ENCODE data around the gene NCOA3.
"Not testable (repeated sequence)": the region's sequence is repeated elsewhere in the genome, so short reads cannot be mapped to it uniquely, and the experiment has no call there.

Gene NCOA3

DNA sequence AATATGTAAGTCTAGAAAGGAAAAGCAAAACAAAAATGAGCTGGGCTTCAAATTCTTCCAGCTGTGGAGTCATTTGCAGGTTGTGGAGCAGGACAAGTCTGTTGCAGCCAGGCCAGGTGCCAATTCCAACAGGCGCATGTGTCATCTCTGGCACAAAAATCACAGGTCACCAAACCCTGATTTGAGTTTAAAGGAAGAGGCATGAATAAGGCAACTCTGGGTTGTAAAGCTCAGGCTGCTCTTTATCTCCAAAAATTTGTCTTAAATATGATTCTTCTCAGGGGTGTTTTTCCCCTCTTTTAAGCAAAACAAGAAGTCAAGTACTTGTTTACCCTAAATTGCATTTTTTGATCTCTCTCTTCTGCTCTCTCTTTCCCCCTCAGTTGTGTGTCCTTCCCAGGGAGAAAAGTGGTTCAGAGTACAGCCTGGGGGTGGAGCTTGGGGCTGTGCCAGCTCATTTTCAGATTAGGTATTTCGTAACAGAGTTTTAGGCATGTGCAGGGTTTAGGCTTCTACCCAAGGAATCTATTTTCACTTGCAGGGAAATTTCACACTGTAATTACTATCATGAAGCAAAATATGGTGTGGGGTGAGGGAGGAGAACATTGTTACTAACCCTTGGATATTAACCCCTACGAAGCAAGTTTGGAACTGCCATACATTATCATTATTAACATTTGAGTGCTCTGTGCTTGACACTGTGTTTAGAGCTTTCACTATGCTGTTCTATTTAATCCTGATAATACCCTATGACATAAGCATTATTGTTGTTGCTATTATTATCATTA lies 8.3 kb upstream of the NCOA3 start:
- 77% methylated on average over 2 of the region's 3 CpGs for WGBS
- no peak overlapping the region for H3K27ac ChIP-seq (ENCODE audit: low read depth, low read length)
- H3K27me3 ChIP-seq (ENCODE audit: insufficient read depth, low read length), result no peaks in the 10 kb centered on the region
- H3K4me3 ChIP-seq (ENCODE audit: low read length), result no peak overlapping the region
- H3K9me3 ChIP-seq (ENCODE audit: insufficient read depth, low read depth, low read length), result no peaks in the 10 kb centered on the region
- H3K36me3 ChIP-seq (ENCODE audit: insufficient read depth, low read length), result no peaks in the 10 kb centered on the region
- no peak overlapping the region for H3K9ac ChIP-seq (ENCODE audit: low read depth, low read length)
- peaks cover 9% of the 10 kb centered on the region for H3K4me1 ChIP-seq (ENCODE audit: insufficient read depth, low read length)

DNA sequence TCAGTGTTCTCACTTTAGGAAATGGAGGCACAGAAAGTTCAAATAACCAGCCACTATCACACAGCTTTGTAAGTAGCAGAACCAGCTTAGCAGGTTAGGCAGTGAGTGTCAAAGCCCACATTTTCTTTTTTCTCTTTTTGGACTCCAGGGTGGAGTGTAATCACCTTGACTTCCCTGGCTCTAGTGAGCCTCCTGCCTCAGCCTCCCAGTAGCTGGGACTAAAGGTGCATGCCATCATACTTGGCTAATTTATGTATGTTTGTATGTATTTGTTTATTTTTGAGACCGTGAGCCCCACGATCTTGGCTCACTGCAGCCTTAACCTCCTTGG lies 7.8 kb upstream of the NCOA3 start:
- no peaks in the 10 kb centered on the region for H3K9me3 ChIP-seq (ENCODE audit: insufficient read depth, low read depth, low read length)
- no peak overlapping the region for H3K27ac ChIP-seq (ENCODE audit: low read depth, low read length)
- H3K4me3 ChIP-seq (ENCODE audit: low read length), result no peak overlapping the region
- H3K9ac ChIP-seq (ENCODE audit: low read depth, low read length), result no peak overlapping the region
- WGBS, result 92% methylated on average over 2 of the region's 2 CpGs
- peaks cover 9% of the 10 kb centered on the region for H3K4me1 ChIP-seq (ENCODE audit: insufficient read depth, low read length)
- no peaks in the 10 kb centered on the region for H3K27me3 ChIP-seq (ENCODE audit: insufficient read depth, low read length)
- H3K36me3 ChIP-seq (ENCODE audit: insufficient read depth, low read length), result no peaks in the 10 kb centered on the region

DNA sequence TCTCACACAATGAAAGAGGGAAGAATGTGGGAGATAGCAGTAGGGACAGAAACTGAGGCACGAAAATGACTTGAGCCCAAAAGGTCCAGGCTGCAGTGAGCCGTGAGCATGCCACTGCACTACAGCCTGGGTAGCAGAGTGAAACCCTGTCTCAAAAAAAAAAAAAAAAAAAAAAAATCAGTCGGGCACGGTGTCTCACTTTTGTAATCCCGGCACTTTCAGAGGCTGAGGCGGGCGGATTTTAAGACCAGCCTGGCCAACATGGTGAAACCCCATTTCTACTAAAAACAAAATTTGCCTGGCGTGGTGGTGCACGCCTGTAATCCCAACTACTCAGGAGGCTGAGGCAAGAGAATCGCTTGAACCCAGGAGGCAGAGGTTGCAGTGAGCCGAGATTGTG lies 7.1 kb upstream of the NCOA3 start:
- not testable (repeated sequence) for H3K9ac ChIP-seq (ENCODE audit: low read depth, low read length); H3K4me1 ChIP-seq (ENCODE audit: insufficient read depth, low read length); H3K36me3 ChIP-seq (ENCODE audit: insufficient read depth, low read length); H3K27me3 ChIP-seq (ENCODE audit: insufficient read depth, low read length); H3K9me3 ChIP-seq (ENCODE audit: insufficient read depth, low read depth, low read length); H3K4me3 ChIP-seq (ENCODE audit: low read length); H3K27ac ChIP-seq (ENCODE audit: low read depth, low read length)
- 93% methylated on average over 11 of the region's 11 CpGs for WGBS

DNA sequence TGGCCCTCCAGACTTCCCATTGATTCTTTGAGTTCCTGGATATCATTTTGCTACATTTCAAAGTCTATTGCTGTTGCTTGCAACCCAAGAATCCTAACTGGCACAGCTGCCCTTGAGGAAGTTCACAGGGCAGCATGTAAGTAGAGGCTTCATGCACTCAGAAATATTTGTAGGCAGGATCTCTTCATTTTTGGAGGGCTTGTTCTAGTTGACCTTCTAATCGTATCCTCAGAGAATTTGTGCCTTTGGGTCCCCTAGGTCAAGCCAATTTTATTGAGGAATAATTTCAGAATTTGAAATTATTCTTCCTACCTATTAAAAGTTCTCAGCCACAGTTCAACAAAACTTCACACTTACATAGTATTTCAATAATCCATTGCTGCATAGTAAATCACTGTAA lies 5.6 kb upstream of the NCOA3 start:
- Histone ChIP-seq H3K4me3 (ENCODE audit: low read length) (no peak overlapping the region), H3K9me3 (ENCODE audit: insufficient read depth, low read depth, low read length) (no peaks in the 10 kb centered on the region), H3K27me3 (ENCODE audit: insufficient read depth, low read length) (no peaks in the 10 kb centered on the region), H3K4me1 (ENCODE audit: insufficient read depth, low read length) (peaks cover 14% of the 10 kb centered on the region), H3K9ac (ENCODE audit: low read depth, low read length) (no peak overlapping the region), H3K27ac (ENCODE audit: low read depth, low read length) (no peak overlapping the region), H3K36me3 (ENCODE audit: insufficient read depth, low read length) (no peaks in the 10 kb centered on the region)
- 100% methylated on average over 1 of the region's 1 CpG for WGBS

DNA sequence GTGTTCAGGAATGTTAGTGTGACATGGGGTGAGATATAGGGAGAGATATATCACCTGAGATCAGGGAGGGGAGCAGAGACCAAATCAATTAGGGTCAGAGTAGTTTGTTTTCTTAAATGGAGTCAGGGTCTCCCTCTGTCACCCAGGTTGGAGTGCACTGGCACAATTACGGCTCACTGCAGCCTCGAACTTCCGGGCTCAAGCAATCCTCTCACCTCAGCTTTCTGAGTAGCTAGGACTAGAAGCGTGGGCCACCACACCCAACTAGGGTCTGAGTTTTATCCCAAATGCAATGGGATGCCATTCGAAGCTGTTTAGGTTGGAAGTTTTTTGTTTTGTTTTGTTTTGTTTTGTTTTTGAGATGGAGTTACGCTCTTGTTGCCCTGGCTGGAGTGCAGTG lies 3.1 kb upstream of the NCOA3 start:
- H3K4me1 ChIP-seq (ENCODE audit: insufficient read depth, low read length), result peaks cover 18% of the 10 kb centered on the region
- H3K4me3 ChIP-seq (ENCODE audit: low read length), result no peak overlapping the region
- H3K27ac ChIP-seq (ENCODE audit: low read depth, low read length), result no peak overlapping the region
- no peaks in the 10 kb centered on the region for H3K27me3 ChIP-seq (ENCODE audit: insufficient read depth, low read length)
- no peak overlapping the region for H3K9ac ChIP-seq (ENCODE audit: low read depth, low read length)
- no peaks in the 10 kb centered on the region for H3K9me3 ChIP-seq (ENCODE audit: insufficient read depth, low read depth, low read length)
- 95% methylated on average over 6 of the region's 6 CpGs for WGBS
- H3K36me3 ChIP-seq (ENCODE audit: insufficient read depth, low read length), result no peaks in the 10 kb centered on the region

DNA sequence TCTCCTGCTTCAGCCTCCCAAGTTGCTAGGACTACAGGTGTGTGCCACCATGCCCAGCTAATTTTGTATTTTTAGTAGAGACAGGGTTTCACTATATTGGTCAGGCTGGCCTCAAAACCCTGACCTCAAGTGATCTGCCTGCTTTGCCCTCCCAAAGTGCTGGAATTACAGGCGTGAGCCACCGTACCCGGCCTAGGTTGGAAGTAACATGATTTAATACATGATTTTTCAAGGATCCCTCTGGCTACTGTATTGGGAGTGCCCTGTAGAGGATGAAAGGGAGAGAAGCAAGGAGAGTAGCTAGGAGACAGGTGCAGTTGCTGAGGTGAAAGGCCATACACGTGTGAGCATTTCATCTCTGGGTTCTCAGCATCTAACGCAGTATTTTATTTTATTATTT lies 2.6 kb upstream of the NCOA3 start:
- no peak overlapping the region for H3K27ac ChIP-seq (ENCODE audit: low read depth, low read length)
- whole genome bisulfite sequencing, result 92% methylated on average over 3 of the region's 5 CpGs
- no peak overlapping the region for H3K9ac ChIP-seq (ENCODE audit: low read depth, low read length)
- no peaks in the 10 kb centered on the region for H3K27me3 ChIP-seq (ENCODE audit: insufficient read depth, low read length)
- no peaks in the 10 kb centered on the region for H3K36me3 ChIP-seq (ENCODE audit: insufficient read depth, low read length)
- H3K4me3 ChIP-seq (ENCODE audit: low read length), result no peak overlapping the region
- peaks cover 20% of the 10 kb centered on the region for H3K4me1 ChIP-seq (ENCODE audit: insufficient read depth, low read length)
- no peaks in the 10 kb centered on the region for H3K9me3 ChIP-seq (ENCODE audit: insufficient read depth, low read depth, low read length)

DNA sequence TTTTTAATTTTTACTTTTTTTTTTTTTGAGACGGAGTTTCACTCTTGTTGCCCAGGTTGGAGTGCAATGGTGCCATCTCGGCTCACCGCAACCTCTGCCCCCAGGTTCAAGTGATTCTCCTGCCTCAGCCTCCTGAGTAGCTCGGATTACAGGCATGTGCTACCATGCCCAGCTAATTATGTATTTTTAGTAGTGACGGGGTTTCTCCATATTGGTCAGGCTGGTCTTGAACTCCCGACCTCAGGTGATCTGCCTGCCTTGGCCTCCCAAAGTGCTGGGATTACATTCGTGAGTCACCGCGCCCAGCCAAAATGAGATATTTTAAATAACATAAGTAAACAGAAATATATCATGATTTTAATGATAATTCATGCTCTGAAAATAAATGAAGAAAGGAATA lies 1.6 kb upstream of the NCOA3 start:
- H3K27ac ChIP-seq (ENCODE audit: low read depth, low read length); H3K36me3 ChIP-seq (ENCODE audit: insufficient read depth, low read length); H3K9me3 ChIP-seq (ENCODE audit: insufficient read depth, low read depth, low read length); H3K9ac ChIP-seq (ENCODE audit: low read depth, low read length); H3K27me3 ChIP-seq (ENCODE audit: insufficient read depth, low read length); H3K4me3 ChIP-seq (ENCODE audit: low read length): not testable (repeated sequence)
- peaks cover 23% of the 10 kb centered on the region for H3K4me1 ChIP-seq (ENCODE audit: insufficient read depth, low read length)
- WGBS, result 96% methylated on average over 6 of the region's 9 CpGs

DNA sequence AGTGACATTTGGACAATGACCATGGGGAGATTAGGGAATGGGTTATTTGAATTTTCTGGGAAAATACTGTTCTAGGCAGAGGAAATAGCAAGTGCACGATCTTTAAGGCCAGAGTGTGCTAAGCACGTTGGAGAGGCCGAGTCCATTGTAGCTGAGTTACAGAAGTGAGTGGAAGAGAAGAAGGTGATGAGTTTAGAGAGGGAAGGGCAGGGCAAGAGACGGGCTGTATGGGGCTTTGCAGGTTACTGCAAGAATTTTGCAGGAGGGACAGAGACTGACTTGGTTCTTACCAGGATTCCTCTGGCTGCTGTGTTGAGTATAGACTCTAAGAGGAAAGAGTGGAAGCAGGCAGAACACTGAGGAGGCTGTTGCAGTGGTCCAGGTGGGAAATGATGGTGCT lies 1.1 kb upstream of the NCOA3 start:
- no peak overlapping the region for H3K27ac ChIP-seq (ENCODE audit: low read depth, low read length)
- H3K9ac ChIP-seq (ENCODE audit: low read depth, low read length), result no peak overlapping the region
- no peaks in the 10 kb centered on the region for H3K9me3 ChIP-seq (ENCODE audit: insufficient read depth, low read depth, low read length)
- H3K36me3 ChIP-seq (ENCODE audit: insufficient read depth, low read length), result no peaks in the 10 kb centered on the region
- no peaks in the 10 kb centered on the region for H3K27me3 ChIP-seq (ENCODE audit: insufficient read depth, low read length)
- H3K4me3 ChIP-seq (ENCODE audit: low read length), result 0 out of 2 replicates have a peak overlapping the region, but pooled peaks have one; percentile 93
- WGBS, result 72% methylated on average over 4 of the region's 4 CpGs
- H3K4me1 ChIP-seq (ENCODE audit: insufficient read depth, low read length), result peaks cover 25% of the 10 kb centered on the region

DNA sequence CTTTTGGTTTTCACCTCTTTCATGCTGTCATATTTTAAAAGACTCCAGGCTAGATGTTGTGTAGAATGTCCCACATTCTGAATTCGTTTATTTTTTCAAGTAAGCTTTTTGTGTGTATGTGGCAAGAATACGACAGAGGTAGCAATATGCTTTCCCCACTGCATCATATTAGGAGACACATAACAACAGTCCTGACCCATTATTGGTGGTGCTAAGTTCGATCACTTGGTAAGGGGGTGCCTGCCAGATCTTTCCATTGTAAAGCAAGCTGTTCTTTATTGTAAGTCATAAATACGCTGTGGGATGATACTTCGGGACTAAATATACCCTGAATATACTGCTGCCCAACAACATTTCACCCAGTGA lies 588 bp upstream of the NCOA3 start:
- H3K27me3 ChIP-seq (ENCODE audit: insufficient read depth, low read length), result no peaks in the 10 kb centered on the region
- peaks cover 27% of the 10 kb centered on the region for H3K4me1 ChIP-seq (ENCODE audit: insufficient read depth, low read length)
- H3K27ac ChIP-seq (ENCODE audit: low read depth, low read length), result no peak overlapping the region
- H3K9ac ChIP-seq (ENCODE audit: low read depth, low read length), result peak overlapping the region; percentile 90
- no peaks in the 10 kb centered on the region for H3K36me3 ChIP-seq (ENCODE audit: insufficient read depth, low read length)
- H3K4me3 ChIP-seq (ENCODE audit: low read length), result peak overlapping the region; percentile 93
- WGBS, result 72% methylated on average over 5 of the region's 5 CpGs
- H3K9me3 ChIP-seq (ENCODE audit: insufficient read depth, low read depth, low read length), result no peaks in the 10 kb centered on the region

DNA sequence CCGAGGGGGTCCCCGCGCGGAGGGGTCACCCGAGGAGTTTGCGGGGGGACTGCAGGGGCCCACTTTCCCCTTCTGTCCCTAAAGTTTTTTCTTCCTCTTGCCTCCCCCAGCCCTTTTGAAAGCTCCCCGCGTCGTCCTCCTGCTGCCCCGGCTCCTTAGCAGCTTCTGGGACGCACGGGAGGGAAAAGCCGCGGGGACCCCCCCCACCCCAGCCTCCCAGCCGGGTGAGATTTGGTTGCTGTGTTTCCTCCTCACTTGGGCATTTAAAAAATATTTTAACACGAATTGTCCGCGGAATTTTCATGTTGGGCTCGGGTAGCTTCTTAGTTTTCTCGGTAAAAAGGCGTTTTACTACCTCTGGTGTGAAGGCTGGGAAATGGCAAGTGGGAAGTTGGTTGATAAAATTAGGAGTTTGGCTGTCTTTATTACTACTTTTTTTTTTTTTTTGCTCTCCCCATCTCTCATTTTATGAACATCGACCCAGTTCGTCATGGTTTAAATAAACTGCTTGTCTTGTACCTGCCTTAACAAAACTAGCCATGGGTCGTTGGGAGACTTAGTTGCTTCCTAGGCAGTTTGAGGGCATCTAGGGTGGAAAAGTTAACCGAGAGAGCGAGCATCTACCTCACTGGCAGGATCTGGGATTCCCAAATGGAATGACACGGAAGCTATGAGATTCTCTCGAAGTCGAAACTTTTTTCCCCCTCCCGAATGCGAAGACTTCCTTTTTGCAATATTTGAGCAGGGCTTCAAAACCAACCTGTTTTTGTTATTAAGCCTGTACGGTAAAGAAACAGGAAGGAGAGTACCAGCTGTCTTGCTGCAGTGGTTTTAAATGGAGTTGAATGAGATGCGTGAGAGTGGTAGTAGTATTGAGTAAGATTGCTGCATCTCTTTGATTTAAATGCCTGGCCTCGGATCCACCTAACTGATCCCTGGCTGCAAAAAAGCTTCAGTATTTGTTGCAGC lies 868 bp downstream of the NCOA3 start:
- Histone ChIP-seq H3K9ac (ENCODE audit: low read depth, low read length) (peak overlapping the region; percentile 90), H3K36me3 (ENCODE audit: insufficient read depth, low read length) (no peaks in the 10 kb centered on the region), H3K4me3 (ENCODE audit: low read length) (peak overlapping the region; percentile 93), H3K9me3 (ENCODE audit: insufficient read depth, low read depth, low read length) (no peaks in the 10 kb centered on the region), H3K27ac (ENCODE audit: low read depth, low read length) (peak overlapping the region; percentile 88), H3K4me1 (ENCODE audit: insufficient read depth, low read length) (peaks cover 39% of the 10 kb centered on the region), H3K27me3 (ENCODE audit: insufficient read depth, low read length) (no peaks in the 10 kb centered on the region)
- under 1% methylated on average over 33 of the region's 34 CpGs for WGBS

DNA sequence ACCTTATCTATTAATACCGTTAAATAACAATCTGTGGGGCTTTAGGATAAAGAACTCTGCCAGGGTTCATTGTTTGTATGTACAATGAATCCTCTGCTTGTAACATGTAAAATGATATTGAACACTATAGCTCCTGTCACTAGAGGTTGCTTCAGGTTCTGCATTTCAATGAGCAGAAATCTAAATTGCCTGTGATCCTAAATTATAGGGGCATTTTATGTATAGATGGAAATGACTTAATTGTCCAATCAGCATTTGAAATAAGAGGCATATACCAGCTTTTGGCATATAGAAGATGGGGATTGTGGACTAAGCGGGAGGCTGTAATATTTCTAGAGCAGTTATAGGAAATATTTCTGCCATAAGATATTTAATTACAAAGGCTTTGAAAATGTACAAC lies 2.0 kb downstream of the NCOA3 start:
- H3K4me1 ChIP-seq (ENCODE audit: insufficient read depth, low read length), result peaks cover 47% of the 10 kb centered on the region
- no peaks in the 10 kb centered on the region for H3K36me3 ChIP-seq (ENCODE audit: insufficient read depth, low read length)
- no peak overlapping the region for H3K27ac ChIP-seq (ENCODE audit: low read depth, low read length)
- H3K27me3 ChIP-seq (ENCODE audit: insufficient read depth, low read length), result no peaks in the 10 kb centered on the region
- no peaks in the 10 kb centered on the region for H3K9me3 ChIP-seq (ENCODE audit: insufficient read depth, low read depth, low read length)
- H3K9ac ChIP-seq (ENCODE audit: low read depth, low read length), result no peak overlapping the region
- peak overlapping the region; percentile 93 for H3K4me3 ChIP-seq (ENCODE audit: low read length)
- no CpG with 5 or more reads among the region's 2 CpGs for WGBS

All from HUES64 (cell line).